ENCODE data around the gene AGAP4. TPM values are rescaled to one million over a fixed set of nuclear protein-coding genes. Genes with fewer than 3 reads are reported as not detected.
"Not testable (repeated sequence)": the region's sequence is repeated elsewhere in the genome, so short reads cannot be mapped to it uniquely, and the experiment has no call there.

AGAP4 gene
- total and polyA plus RNA-seq, 2 of the 8 experiments (the other 6 are each of a cell fraction or from before 2014, with no cell fraction given) = 13.5 to 13.9 TPM

DNA sequence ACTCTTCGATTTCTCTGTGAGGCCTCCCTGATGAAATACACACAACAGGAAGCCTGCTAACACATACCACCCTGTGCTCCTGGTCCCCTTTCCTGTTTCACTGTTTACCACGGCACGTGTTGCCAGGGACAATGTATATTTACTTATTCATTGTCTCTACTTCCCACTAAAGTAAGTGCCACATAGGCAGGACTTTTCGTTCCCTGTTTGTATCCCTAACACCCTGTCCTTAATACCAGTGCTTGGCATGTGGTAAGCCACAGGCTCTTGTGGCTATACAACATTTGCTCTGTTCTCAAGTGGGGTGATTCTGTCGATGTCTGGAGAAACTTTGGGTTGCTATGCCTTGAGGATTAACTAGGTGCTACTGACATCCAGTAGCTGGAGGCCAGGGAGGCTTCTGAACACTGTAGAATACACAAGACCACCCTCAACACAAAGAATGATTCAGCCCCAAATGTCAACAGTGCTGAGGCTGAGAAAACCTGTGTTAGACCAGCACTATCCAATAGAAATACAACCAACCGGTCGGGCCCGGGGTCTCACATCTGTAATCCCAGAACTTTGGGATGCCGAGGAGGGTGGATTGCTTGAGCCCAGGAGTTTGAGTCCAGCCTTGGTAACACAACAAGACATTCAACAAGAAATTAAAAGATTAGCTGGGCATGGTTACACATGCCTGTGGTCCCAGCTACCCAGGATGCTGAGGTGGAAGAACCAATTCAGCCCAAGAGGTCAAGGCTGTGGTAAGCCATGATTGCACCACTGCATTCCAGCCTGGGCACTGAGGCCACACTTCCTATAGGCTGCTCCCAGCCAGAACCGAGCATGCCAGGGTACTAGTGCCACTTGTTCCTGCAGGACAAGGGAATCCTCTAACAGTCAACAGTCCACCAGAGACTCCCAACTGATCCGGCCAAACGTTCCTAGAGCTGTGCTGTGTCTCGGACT, 44.0 kb downstream of the AGAP4 start:
- H4K8ac ChIP-seq (ENCODE audit: extremely low read depth, insufficient read depth, low read length); H3K14ac ChIP-seq (ENCODE audit: insufficient read length); H2AFZ ChIP-seq (ENCODE audit: low read length); H3K79me1 ChIP-seq (ENCODE audit: low read depth, low read length); H3K9ac ChIP-seq (replicated peaks in 1 of 4; ENCODE audit: extremely low read depth in 1 of 4, low read depth in 3 of 4, low read length in 3 of 4); H4K91ac ChIP-seq (replicated peaks; ENCODE audit: insufficient read length, low read length); H3K18ac ChIP-seq (ENCODE audit: extremely low read depth, low read length); H3K4me2 ChIP-seq (ENCODE audit: insufficient read depth in 1 of 2, low read depth in 2 of 2, low read length in 2 of 2); CTCF ChIA-PET (ENCODE audit: partially characterized antibody); H3K9me3 ChIP-seq (ENCODE audit: insufficient read depth in 2 of 2, low read depth in 1 of 2, low read length in 1 of 2); FAIRE-seq; H4K20me1 ChIP-seq (replicated peaks in 1 of 2; ENCODE audit: control insufficient read depth in 1 of 2, insufficient read depth in 2 of 2, low read length in 2 of 2); H3K79me2 ChIP-seq (ENCODE audit: control insufficient read depth in 1 of 2, insufficient read depth in 2 of 2, low read length in 2 of 2); H3K23me2 ChIP-seq (ENCODE audit: low read depth, low read length); H2BK12ac ChIP-seq (ENCODE audit: low read depth, low read length); H3K4me3 ChIP-seq (ENCODE audit: extremely low read depth in 1 of 4, insufficient read depth in 2 of 4, low read depth in 3 of 4, low read length in 4 of 4); H2AK5ac ChIP-seq (ENCODE audit: low read depth, low read length); H3K23ac ChIP-seq (ENCODE audit: insufficient read length); H3K27me3 ChIP-seq (replicated peaks in 1 of 4; ENCODE audit: control insufficient read depth in 3 of 4, extremely low read depth in 1 of 4, insufficient read depth in 3 of 4, low read length in 3 of 4); H3K4ac ChIP-seq (replicated peaks; ENCODE audit: insufficient read length, low read depth, low read length); H3K4me1 ChIP-seq (replicated peaks in 1 of 4; ENCODE audit: control insufficient read depth in 3 of 4, insufficient read depth in 4 of 4, low read length in 3 of 4); H2BK20ac ChIP-seq (ENCODE audit: low read length); POLR2A ChIA-PET (ENCODE audit: partially characterized antibody); H4K5ac ChIP-seq (ENCODE audit: insufficient read length, low read depth, low read length); H2BK5ac ChIP-seq (ENCODE audit: low read depth, low read length); H2BK15ac ChIP-seq (ENCODE audit: low read length); DNase-seq (ENCODE audit: low read depth in 1 of 2, low spot score in 2 of 2); H3K56ac ChIP-seq (replicated peaks; ENCODE audit: insufficient read length, low read depth, low read length); H3K27ac ChIP-seq (ENCODE audit: low read depth, low read length); H2BK120ac ChIP-seq (replicated peaks; ENCODE audit: low read depth, low read length); H3K36me3 ChIP-seq (ENCODE audit: control insufficient read depth in 2 of 4, insufficient read depth in 4 of 4, low read length in 3 of 4): not testable (repeated sequence)
- 89% methylated on average over 13 of the region's 13 CpGs; no CpG with 5 or more reads in 1 of the 2 experiments for WGBS, 2 experiments (ENCODE audit: extremely low coverage in 1 of 2, insufficient coverage in 1 of 2, insufficient read length in 1 of 2, insufficient replicate concordance in 2 of 2, low coverage in 1 of 2, low lambda C conversion rate in 2 of 2, missing lambda C conversion rate in 1 of 2)

DNA sequence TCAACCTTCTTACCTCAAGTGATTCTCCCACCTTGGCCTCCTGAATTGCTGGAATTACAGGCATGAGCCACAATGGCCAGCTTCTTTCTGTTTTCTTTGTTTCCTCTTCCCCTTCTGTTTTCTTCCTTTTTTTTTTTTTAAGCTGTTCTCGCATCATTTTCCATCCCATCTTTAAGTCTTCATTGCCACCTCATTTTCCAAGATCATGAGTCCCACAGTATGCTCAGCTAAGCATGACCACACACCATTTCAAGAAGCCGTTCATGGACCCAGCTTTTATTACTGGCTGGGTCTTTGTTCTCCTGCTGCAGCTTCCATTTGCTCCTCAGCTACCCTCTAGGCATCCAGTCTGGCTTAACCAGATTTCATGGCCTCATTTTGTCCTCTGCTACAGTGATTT, 52.5 kb downstream of the AGAP4 start:
- H3K14ac ChIP-seq (ENCODE audit: insufficient read length); H3K27ac ChIP-seq (ENCODE audit: low read depth, low read length); H3K23ac ChIP-seq (ENCODE audit: insufficient read length); H4K5ac ChIP-seq (ENCODE audit: insufficient read length, low read depth, low read length); H3K9me3 ChIP-seq (ENCODE audit: insufficient read depth in 2 of 2, low read depth in 1 of 2, low read length in 1 of 2); H3K4me2 ChIP-seq (ENCODE audit: insufficient read depth in 1 of 2, low read depth in 2 of 2, low read length in 2 of 2); H2BK120ac ChIP-seq (replicated peaks; ENCODE audit: low read depth, low read length); H2BK12ac ChIP-seq (ENCODE audit: low read depth, low read length); H3K18ac ChIP-seq (ENCODE audit: extremely low read depth, low read length); H2BK20ac ChIP-seq (ENCODE audit: low read length); H4K91ac ChIP-seq (replicated peaks; ENCODE audit: insufficient read length, low read length); H3K4me1 ChIP-seq (replicated peaks in 1 of 4; ENCODE audit: control insufficient read depth in 3 of 4, insufficient read depth in 4 of 4, low read length in 3 of 4); H3K79me2 ChIP-seq (ENCODE audit: control insufficient read depth in 1 of 2, insufficient read depth in 2 of 2, low read length in 2 of 2); H3K36me3 ChIP-seq (ENCODE audit: control insufficient read depth in 2 of 4, insufficient read depth in 4 of 4, low read length in 3 of 4); H2AK5ac ChIP-seq (ENCODE audit: low read depth, low read length); FAIRE-seq; H4K8ac ChIP-seq (ENCODE audit: extremely low read depth, insufficient read depth, low read length); CTCF ChIA-PET (ENCODE audit: partially characterized antibody); H2BK15ac ChIP-seq (ENCODE audit: low read length); H2BK5ac ChIP-seq (ENCODE audit: low read depth, low read length); DNase-seq (ENCODE audit: low read depth in 1 of 2, low spot score in 2 of 2); H3K23me2 ChIP-seq (ENCODE audit: low read depth, low read length); H3K9ac ChIP-seq (replicated peaks in 1 of 4; ENCODE audit: extremely low read depth in 1 of 4, low read depth in 3 of 4, low read length in 3 of 4); H3K56ac ChIP-seq (replicated peaks; ENCODE audit: insufficient read length, low read depth, low read length); H3K79me1 ChIP-seq (ENCODE audit: low read depth, low read length); H3K4ac ChIP-seq (replicated peaks; ENCODE audit: insufficient read length, low read depth, low read length); H2AFZ ChIP-seq (ENCODE audit: low read length); POLR2A ChIA-PET (ENCODE audit: partially characterized antibody); H4K20me1 ChIP-seq (replicated peaks in 1 of 2; ENCODE audit: control insufficient read depth in 1 of 2, insufficient read depth in 2 of 2, low read length in 2 of 2); H3K4me3 ChIP-seq (ENCODE audit: extremely low read depth in 1 of 4, insufficient read depth in 2 of 4, low read depth in 3 of 4, low read length in 4 of 4); H3K27me3 ChIP-seq (replicated peaks in 1 of 4; ENCODE audit: control insufficient read depth in 3 of 4, extremely low read depth in 1 of 4, insufficient read depth in 3 of 4, low read length in 3 of 4): not testable (repeated sequence)
- WGBS, 2 experiments (ENCODE audit: extremely low coverage in 1 of 2, insufficient coverage in 1 of 2, insufficient read length in 1 of 2, insufficient replicate concordance in 2 of 2, low coverage in 1 of 2, low lambda C conversion rate in 2 of 2, missing lambda C conversion rate in 1 of 2) = 79% methylated on average over 2 of the region's 2 CpGs; no CpG with 5 or more reads in 1 of the 2 experiments

Data from H1 (cell line).